IPS-NIHi11 (cell line): ENCODE measurements around the gene PHETA1.
A peak's percentile ranks its signal among the peaks of the same experiment; 100 is the strongest.
"Not testable (repeated sequence)": the region's sequence is repeated elsewhere in the genome, so short reads cannot be mapped to it uniquely, and the experiment has no call there.

Experiments
- DNase-seq: peaks from one replicate; pipeline ENCODE4 v3.0.0; 2012; ENCODE audit warnings: mixed read lengths, low spot score

Gene PHETA1

DNA sequence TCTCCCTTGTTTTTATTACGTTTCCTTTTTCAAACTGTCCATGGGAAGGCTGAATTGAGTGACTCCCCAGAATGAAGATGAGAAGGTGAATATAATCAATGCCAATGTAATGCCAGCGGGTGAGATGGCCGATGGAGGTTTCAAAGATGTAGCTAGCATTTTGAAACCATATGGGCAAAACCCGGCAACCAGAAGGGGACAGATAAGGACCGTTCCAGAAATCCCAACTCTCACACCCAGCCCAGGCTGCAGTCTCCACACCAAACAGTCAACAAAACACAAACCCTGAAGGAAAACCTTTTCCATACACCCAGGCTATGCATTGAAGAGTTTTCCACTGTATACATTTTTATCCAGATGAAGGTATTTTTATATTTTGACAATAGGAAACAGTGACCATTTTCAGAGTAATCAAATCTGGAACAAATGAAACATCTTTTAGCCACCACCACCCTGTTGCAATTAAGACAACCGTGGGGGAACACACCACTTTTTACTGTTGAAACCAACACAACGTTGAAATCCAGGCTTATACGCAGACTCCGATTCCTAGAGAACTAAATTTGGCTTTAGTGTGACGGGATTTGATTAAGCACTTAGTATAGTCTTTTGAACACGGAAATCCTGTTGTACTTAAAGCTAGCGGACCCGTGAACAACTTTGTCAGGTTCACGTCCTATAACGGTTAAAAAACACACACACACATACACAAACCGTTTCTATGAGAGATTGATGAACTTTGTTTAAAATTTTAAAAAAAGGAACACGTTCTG is 19.0 kb downstream of the PHETA1 start:
- no peak for DNase-seq

- no peak for DNase-seq
Observed at GRCh38 chr12:111349101-111349747, 19.7 kb downstream of the PHETA1 start.

DNA sequence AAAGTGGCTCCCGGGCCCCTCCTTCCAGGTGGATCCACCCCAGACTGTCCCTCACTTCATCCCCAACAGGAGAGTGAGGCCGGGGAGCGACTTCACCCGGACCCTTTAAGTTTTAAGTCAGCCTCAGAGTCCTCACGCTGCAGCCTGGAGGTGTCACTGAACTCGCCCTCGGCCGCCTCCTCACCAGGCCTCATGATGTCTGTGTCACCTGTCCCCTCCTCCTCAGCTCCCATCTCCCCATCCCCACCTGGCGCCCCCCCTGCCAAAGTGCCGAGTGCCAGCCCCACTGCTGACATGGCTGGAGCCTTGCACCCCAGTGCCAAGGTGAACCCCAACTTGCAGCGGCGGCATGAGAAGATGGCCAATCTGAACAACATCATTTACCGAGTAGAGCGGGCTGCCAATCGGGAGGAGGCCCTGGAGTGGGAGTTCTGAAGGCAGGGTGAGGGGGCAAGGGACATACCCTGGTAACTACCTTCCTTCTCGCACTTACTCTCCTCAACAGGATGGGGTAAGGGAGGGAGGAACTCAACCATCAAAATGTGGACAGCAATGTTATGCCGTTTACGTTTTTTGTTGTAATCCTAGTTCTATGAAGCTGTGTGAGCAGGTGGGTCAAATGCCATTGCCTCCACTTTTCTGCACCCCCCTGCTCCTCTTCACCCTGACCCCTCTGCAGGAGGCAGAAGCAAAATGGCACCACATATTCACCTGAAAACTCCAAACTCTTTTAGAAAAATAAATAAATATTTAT is 20.8 kb downstream of the PHETA1 start:
- DNase-seq, result no peak

GRCh38 chr12:111344254-111344875 is 24.5 kb downstream of the PHETA1 start:
- no peak for DNase-seq

- no peak for DNase-seq
Observed at GRCh38 chr12:111343181-111343580, 25.7 kb downstream of the PHETA1 start.

- no peak for DNase-seq
Observed at GRCh38 chr12:111342376-111342775, 26.5 kb downstream of the PHETA1 start.

DNA sequence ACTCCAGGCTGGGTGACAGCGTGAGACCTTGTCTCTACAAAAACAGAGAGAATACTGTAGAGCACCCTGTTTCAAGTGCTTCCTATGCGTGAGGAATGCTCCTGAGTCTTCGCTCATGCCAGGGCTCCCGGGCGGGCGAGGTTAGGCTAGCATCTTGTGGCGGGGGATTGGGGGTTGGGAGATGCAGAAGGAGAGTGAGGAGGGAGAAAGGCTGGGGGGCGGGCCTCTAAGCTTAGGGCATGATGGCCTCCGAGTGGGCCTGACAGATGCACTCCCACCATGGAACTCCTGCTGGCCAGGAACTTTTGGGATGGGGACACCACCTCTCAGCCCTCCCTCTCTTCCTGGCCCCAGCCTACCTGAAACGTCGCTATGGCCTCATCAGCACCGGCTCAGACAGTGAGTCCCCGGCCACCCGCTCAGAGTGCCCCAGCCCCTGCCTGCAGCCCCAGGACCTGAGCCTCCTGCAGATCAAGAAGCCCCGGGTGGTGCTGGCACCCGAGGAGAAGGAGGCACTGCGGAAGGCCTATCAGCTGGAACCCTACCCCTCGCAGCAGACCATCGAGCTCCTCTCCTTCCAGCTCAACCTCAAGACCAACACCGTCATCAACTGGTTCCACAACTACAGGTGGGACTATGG is 27.3 kb downstream of the PHETA1 start:
- no peak for DNase-seq

GRCh38 chr12:111340680-111341079 is 28.2 kb downstream of the PHETA1 start:
- not testable (repeated sequence) for DNase-seq

- no peak for DNase-seq
Observed at GRCh38 chr12:111340231-111340630, 28.7 kb downstream of the PHETA1 start.

DNA sequence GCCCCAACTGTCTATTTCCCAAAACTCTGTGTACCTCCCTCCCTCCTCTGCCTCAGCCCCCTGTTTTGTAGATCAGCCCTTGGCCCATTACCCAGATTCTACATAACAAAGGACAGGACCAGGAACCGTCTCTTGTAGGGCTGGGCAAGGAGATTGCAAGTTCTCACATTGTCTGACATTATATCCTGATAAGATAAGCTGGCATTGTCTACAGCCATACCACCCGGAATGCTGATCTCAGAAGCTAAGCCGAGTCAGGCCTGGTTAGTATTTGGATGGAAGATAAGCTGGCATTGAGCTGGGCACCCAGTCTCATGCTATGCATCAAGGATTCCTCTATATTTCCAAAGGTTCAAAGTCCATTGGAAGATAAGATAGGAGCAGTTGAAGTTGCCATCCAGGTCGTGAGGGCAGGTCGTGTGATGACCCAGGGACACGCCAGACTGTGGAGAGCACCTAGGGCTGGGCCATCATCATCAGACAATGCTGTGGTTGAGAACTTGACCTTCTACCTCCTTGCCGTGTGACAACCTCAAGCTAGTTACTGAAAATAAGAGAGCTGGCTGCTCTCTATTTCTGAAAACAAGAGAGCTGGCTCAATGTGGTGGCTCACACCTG is 29.5 kb downstream of the PHETA1 start:
- peak; percentile 35 for DNase-seq

GRCh38 chr12:111338096-111338495 is 30.8 kb downstream of the PHETA1 start:
- no peak for DNase-seq

GRCh38 chr12:111337371-111337770 is 31.5 kb downstream of the PHETA1 start:
- no peak for DNase-seq

DNA sequence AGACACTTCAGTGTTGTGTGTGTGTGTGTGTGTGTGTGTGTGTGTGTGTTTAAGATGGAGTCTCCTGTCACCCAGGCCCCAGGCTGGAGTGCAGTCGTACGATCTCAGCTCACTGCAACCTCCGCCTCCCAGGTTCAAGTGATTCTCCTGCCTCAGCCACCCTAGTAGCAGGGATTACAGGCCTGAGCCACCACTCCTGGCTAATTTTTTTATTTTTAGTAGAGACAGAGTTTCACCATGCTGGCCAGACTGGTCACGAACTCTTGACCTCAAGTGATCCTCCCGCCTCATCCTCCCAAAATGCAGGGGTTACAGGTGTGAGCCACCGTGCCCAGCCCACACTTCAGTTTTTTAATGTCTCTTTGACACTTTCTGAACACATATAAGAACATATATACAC is 32.5 kb downstream of the PHETA1 start:
- DNase-seq, result not testable (repeated sequence)

DNA sequence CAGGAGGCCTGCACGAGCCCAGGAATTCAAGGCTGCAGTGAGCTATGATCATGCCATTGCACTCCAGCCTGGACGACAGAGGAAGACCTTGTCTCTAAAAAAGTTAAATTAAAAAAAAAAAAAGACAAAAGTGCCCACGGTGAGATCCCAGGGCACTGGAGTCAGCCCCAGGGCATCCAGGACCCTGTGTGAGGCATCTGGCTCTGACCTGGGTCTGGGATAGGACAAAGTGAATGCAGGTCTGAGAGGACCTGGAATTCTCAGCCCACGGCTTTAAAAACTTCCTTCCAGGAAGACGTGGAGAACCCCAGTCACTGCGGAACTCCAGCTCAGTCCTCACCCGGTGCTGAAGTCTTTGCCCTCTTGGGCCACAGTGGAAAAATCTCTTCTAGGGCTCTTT is 33.1 kb downstream of the PHETA1 start:
- DNase-seq, result no peak

GRCh38 chr12:111335301-111335700 is 33.6 kb downstream of the PHETA1 start:
- DNase-seq, result not testable (repeated sequence)

DNA sequence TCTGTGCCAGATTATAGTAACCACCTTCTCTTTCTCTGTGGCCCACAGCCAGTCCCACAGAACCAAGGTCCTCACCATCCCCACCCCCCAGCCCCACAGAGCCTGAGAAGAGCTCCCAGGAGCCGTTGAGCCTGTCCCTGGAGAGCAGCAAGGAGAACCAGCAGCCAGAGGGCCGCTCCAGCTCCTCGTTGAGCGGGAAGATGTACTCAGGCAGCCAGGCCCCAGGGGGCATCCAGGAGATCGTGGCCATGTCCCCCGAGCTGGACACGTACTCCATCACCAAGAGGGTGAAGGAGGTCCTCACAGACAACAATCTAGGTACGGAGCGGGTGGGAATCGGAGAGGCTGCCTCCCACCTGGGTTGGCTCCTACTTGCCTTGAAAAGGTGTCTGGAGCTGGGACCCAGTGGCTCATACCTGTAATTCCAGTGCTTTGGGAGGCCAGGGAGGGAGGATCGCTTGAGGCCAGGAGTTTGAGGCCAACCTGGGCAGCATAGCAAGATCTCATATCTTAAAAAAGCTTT is 34.4 kb downstream of the PHETA1 start:
- DNase-seq, result no peak

GRCh38 chr12:111330800-111331752 is 37.8 kb downstream of the PHETA1 start:
- DNase-seq, result peak; percentile 72

GRCh38 chr12:111328138-111328537 is 40.8 kb downstream of the PHETA1 start:
- DNase-seq, result no peak

DNA sequence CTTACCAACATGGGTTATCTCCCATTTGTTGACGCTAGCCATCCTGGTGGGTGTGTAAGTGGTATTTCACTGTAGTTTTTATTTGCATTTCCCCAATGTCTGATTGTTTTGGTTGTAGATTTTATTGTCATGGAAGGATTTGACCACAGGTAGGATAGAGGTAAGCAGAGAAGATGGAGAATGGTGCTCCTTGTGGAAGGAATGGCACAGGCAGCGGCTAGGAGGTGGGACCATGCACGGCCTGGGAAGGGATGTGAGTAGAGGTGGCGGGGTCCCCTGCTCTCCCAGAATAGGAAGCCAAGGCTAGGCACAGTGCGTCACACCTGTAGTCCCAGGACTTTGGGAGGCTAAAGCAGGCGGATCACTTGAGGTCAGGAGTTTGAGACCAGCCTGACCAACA is 41.4 kb downstream of the PHETA1 start:
- peak; percentile 35 for DNase-seq
